ENCODE measurements around the gene COG4.
A peak's percentile ranks its signal among the peaks of the same experiment; 100 is the strongest.

Gene COG4

DNA sequence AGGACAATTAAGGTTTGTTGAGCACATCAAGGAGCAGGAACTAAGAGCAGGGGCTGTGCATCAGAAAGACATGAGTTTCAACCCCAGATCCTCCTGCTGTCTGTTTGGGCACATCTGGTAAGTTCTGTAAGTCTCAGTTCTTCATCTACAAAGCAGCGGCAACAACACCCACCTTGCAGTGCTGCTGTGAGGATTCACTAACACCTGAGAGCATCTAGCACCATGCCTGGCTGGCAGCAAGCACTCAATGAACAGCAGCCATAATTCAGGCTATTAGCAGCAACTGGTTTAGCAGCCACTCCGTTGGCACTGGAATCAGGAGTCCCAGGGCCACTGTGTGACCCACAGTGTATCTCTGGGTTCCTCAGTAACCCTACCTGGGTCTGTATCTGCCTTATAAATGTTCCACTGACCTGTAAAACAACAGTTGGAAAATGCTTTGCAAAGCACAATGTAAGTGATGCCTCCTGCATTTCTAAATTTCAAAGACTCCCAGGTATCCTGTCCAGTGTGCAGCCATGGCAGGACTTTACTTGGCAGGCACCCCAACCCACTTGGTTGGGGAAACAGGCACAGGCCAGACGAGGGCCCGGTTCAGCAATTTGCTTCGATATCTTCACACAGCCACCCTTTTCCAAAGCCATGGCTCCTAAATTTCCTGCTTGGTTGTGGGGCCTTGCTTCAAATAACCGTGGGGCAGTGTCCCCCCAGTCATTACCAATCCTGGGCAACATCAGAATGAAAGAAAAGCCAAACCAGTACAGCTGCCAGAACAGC is 88.7 kb downstream of the COG4 start:
- no peak for DNase-seq

DNA sequence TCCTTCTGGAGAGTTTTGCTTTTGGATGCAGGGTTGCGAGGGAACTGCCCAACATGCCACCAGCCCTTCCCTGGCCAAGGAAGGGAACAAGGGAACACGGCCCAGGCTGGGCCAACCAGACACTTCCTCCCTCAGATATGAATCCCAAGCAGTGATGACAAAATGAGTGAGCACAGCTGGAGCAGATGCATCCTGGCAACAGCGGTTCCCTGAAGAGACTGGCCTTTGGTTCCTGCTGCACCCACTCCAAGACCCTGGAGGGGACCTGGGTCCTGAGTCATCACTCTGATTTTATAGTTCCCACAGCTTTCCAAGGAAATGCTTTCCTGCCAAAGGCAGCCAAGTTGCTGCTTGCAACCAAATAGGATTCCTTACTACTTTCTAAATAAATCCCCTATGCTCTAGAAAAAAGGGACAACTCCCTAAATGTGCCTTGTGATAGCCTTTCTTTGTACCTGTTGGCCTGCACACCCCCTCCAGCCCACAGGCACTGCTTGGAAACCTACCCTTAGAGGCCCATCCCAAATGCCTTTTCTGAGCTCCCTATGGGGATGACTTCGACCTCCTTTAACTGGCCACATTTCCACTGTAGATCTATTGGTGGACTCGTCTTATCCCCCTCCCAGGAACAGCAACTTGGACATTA is 89.8 kb downstream of the COG4 start:
- DNase-seq, result no peak

DNA sequence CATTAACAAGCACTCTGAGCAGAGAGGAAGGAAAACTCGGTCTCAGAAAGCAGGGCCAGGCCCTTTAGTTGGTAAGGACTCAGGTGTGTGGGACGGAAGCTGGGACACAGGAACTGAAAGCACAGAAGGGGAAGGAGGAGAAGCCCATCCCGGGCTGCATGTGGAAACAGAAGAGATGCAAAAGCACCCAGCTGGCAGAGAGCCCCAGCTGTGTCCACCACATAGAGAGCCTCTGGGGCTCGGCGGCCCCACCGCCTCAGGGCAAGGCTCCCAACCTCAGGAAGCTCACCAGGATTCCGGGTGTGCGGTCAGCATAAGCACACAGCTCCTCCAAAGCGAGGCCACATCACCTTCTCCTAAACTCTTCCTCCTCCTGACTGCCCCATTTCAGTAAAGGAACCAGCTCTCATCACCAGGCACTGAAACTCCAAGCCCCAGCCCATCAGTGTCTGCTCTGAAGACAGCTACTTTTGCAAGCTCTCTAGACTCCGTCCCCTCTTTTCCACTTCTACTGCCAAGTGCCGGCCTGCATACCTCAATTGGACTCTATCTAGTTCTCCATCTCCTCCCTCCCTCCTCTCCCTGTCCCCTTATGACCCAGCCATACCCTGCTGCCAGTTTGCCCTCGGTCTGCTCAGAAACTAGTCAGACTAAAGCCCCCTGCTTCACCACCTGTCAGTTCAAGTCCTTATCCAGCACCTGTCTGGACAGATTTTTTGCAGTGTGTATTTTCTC is 90.5 kb downstream of the COG4 start:
- DNase-seq, result no peak

DNA sequence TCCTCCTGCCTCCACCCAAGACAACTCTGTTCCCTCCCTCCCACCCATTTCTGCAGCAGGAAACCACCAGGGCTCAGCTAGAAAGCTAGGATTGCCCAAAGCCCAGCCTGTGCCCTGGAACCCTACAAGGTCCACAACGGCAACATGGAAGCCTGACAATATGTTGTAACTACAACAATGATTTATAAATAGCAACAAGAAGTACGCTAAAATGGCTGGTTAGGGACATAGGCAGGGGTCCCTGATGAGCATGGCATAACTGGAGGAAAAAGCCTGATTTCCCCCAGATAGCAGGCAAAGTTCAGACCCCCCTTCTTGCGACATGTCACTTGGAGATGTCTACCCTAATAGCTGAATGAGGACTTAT is 91.0 kb downstream of the COG4 start:
- DNase-seq, result no peak

DNA sequence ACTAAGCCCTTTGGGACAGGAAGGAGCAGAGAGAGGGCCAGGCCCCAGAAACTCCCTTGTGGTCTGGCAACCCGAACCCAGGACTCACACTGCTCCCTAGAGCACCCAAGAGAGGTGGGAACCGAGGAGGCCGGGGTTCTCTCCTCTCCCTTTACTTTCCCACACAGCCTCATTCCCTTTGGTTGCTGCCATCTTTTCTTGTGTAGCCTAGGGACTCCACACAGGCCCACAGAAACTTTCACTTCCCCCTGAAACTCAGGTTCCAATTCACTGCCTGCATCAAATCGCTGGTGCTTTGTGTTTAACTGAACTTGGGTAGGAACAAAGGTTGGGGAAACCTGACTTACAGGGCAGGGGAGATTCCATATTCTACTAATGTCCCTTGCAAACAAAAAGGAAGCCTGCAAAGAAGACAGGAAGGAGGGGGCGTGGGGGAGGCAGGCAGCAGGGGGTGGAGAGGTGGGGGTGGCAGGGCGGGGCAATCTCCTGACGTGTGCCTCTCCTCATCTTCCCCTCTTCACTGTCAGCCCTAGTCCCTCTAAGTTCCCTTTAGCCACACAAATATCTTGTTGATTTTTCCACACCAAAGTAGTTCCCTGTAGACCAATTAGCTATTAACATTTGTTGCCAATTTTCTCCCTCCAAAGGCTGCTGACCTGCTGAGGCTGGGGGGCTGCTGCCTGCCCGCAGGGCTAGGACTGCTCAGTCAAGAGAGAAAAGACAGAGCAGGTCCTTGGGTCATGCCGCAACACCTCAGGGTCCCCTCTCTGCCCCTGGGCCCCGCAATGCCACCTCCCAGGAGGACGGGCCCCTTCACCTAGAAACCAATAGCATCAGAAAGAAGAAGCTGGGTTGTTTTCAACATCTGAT is 92.5 kb downstream of the COG4 start:
- peak in 2 of 56 donors; percentile 7 to 23 for DNase-seq

Data from amygdala (tissue), 56 donors.